K562 (cell line): ENCODE measurements around the gene RNF213. TPM values are rescaled to one million over a fixed set of nuclear protein-coding genes. Genes with fewer than 3 reads are reported as not detected.

Experiments used
- CCNT2 ChIP-seq: IDR thresholded peaks from 2 replicates; pipeline ENCODE4 v1.6.1; 2011; ENCODE audit warnings: borderline replicate concordance, low read depth, mild to moderate bottlenecking, moderate library complexity, mixed read lengths, low read length; ENCODE audit not compliant: insufficient read length; ENCODE audit errors: extremely low read depth
- CTBP1 ChIP-seq: fragments of 450-650 bp; IDR thresholded peaks from 2 replicates; pipeline ENCODE4 v1.6.1; 2016; ENCODE audit warnings: borderline replicate concordance
- CXXC5 ChIP-seq: fragments of 250-450 bp; sonication (Bioruptor Pico); IDR thresholded peaks from 2 replicates; pipeline ENCODE4 v1.8.0; 2022; ENCODE audit warnings: inconsistent platforms, mild to moderate bottlenecking, moderate library complexity
- ETV5 ChIP-seq: sonication (generic); formaldehyde crosslinking; IDR thresholded peaks from 2 replicates; pipeline ENCODE4 v1.4.0; 2020; ENCODE audit warnings: low read depth, mild to moderate bottlenecking, missing genetic modification reagents
- GATAD2B ChIP-seq: fragments of 450-650 bp; IDR thresholded peaks from 2 replicates; pipeline ENCODE4 v1.6.1; 2017; ENCODE audit warnings: mild to moderate bottlenecking, borderline replicate concordance
- HDAC3 ChIP-seq: fragments of 450-650 bp; IDR thresholded peaks from 2 replicates; pipeline ENCODE4 v1.6.1; 2018; ENCODE audit warnings: borderline replicate concordance, mild to moderate bottlenecking, moderate library complexity; ENCODE audit not compliant: partially characterized antibody
- HNRNPK ChIP-seq: fragments of 200-400 bp; formaldehyde crosslinking; IDR thresholded peaks from one replicate; pipeline ENCODE4 v1.6.1; 2018; ENCODE audit warnings: mild to moderate bottlenecking, low read depth, low read length; ENCODE audit not compliant: poor library complexity, severe bottlenecking
- KLF6 ChIP-seq: fragments of 250-450 bp; sonication (Bioruptor Pico); IDR thresholded peaks from 2 replicates; pipeline ENCODE4 v1.4.0; 2020; ENCODE audit warnings: mild to moderate bottlenecking, moderate library complexity, borderline replicate concordance
- NRF1 ChIP-seq, 2 experiments: fragments of 450-650 bp; IDR thresholded peaks in 1 of 2; conservative IDR thresholded peaks in 1 of 2; 2 replicates each; pipeline ENCODE4 v1.6.1; 2014; ENCODE audit warnings: mild to moderate bottlenecking in 2 of 2
- PHF8 ChIP-seq: fragments of 200-600 bp; sonication (generic); IDR thresholded peaks from 2 replicates; pipeline ENCODE4 v1.6.1; 2012; ENCODE audit warnings: mixed run types, mild to moderate bottlenecking, inconsistent platforms, low read length, moderate library complexity, borderline replicate concordance
- RAD51 ChIP-seq: fragments of 450-650 bp; IDR thresholded peaks from 2 replicates; pipeline ENCODE4 v1.7.1; 2016; ENCODE audit warnings: low read depth, mild to moderate bottlenecking, borderline replicate concordance
- RB1 ChIP-seq: fragments of 450-650 bp; IDR thresholded peaks from 2 replicates; pipeline ENCODE4 v1.6.1; 2017; ENCODE audit warnings: low read depth, mild to moderate bottlenecking
- TAF15 ChIP-seq: fragments of 200-400 bp; formaldehyde crosslinking; IDR thresholded peaks from 2 replicates; pipeline ENCODE4 v1.6.1; 2017; ENCODE audit warnings: mild to moderate bottlenecking, low read depth, low read length, moderate library complexity
- ZKSCAN3 ChIP-seq: fragments of 250-450 bp; sonication (Bioruptor Pico); IDR thresholded peaks from 2 replicates; pipeline ENCODE4 v1.4.0; 2020
- ZNF699 ChIP-seq: fragments of 250-450 bp; sonication (Bioruptor Pico); IDR thresholded peaks from 2 replicates; pipeline ENCODE4 v1.8.0; 2021; ENCODE audit warnings: mild to moderate bottlenecking, moderate library complexity; ENCODE audit not compliant: insufficient replicate concordance
- polyA plus RNA-seq, 8 experiments: library from polyadenylated mRNA; depleted of rRNA in 4 of 8; stranded (reverse) in 5 of 8; unstranded in 3 of 8; fragments of >200 nt; fragmentation: Nextera tagmentation in 2 of 8; fragmentation: Illumina TruSeq in 1 of 8; extraction: Ambion mirVana in 2 of 8; extraction: Trizol in 1 of 8; gene quantifications; 2 replicates each; pipeline versions ENCODE4 v1.2.1 to v1.2.3, GENCODE V29; 2011 to 2014; ENCODE audit warnings: inconsistent platforms in 1 of 8, missing spikeins in 1 of 8
- total RNA-seq, 7 experiments: library from RNA; depleted of rRNA in 6 of 7; stranded (reverse); fragments of >200 nt in 6 of 7; fragmentation: Illumina TruSeq in 2 of 7; extraction: Trizol in 2 of 7; gene quantifications; 2 replicates each; pipeline versions ENCODE4 v1.2.1 to v1.2.3, GENCODE V29; 2011 to 2021; ENCODE audit warnings: low replicate concordance in 1 of 7
- TF ChIP-seq, protein P1 (sequence below): fragments of 250-450 bp; sonication (Bioruptor Pico); IDR thresholded peaks from 2 replicates; pipeline ENCODE4 v1.4.0; 2020
- TF ChIP-seq, protein P2 (sequence below), 2 experiments: fragments of 200-800 bp in 1 of 2; sonication (Bioruptor generic) in 1 of 2; sonication (generic) in 1 of 2; formaldehyde crosslinking in 1 of 2; IDR thresholded peaks in 1 of 2; conservative IDR thresholded peaks in 1 of 2; 2 replicates each; pipeline versions ENCODE4 v1.5.0 to v1.6.1; 2016 to 2020; ENCODE audit warnings: missing compliant biosample characterization in 1 of 2, missing genetic modification characterization in 1 of 2, missing genetic modification reagents in 1 of 2
- TF ChIP-seq, protein P3 (sequence below): fragments of 250-450 bp; sonication (Bioruptor Pico); IDR thresholded peaks from 2 replicates; pipeline ENCODE4 v1.9.0; 2021; ENCODE audit warnings: mild to moderate bottlenecking, inconsistent platforms

The RNF213 gene
- total and polyA plus RNA-seq, 9 of the 15 experiments (the other 6 are each of a cell fraction or from before 2014, with no cell fraction given): 5.3 to 33.6 (median 17.9) TPM

DNA sequence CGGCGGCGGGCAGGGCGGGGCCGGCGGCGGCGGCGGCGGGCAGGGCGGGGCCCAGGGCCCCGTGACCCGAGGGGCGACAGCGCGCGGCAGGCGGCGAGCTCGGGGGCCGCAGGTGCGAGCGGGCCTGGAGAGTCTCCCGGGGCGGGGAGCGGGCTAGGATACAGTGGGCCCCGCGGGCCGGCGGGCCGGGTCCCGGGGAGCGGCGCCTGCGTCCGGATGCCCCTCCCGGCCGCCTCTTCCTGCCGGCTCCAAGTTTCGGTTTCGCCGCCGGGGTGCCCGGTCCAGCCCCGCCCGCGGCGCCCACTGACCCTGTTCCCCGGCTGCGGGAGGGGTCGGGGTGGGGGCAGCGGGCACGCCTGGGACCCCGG is at the start of gene RNF213 (continued):
- TF ChIP-seq, protein P1, sequence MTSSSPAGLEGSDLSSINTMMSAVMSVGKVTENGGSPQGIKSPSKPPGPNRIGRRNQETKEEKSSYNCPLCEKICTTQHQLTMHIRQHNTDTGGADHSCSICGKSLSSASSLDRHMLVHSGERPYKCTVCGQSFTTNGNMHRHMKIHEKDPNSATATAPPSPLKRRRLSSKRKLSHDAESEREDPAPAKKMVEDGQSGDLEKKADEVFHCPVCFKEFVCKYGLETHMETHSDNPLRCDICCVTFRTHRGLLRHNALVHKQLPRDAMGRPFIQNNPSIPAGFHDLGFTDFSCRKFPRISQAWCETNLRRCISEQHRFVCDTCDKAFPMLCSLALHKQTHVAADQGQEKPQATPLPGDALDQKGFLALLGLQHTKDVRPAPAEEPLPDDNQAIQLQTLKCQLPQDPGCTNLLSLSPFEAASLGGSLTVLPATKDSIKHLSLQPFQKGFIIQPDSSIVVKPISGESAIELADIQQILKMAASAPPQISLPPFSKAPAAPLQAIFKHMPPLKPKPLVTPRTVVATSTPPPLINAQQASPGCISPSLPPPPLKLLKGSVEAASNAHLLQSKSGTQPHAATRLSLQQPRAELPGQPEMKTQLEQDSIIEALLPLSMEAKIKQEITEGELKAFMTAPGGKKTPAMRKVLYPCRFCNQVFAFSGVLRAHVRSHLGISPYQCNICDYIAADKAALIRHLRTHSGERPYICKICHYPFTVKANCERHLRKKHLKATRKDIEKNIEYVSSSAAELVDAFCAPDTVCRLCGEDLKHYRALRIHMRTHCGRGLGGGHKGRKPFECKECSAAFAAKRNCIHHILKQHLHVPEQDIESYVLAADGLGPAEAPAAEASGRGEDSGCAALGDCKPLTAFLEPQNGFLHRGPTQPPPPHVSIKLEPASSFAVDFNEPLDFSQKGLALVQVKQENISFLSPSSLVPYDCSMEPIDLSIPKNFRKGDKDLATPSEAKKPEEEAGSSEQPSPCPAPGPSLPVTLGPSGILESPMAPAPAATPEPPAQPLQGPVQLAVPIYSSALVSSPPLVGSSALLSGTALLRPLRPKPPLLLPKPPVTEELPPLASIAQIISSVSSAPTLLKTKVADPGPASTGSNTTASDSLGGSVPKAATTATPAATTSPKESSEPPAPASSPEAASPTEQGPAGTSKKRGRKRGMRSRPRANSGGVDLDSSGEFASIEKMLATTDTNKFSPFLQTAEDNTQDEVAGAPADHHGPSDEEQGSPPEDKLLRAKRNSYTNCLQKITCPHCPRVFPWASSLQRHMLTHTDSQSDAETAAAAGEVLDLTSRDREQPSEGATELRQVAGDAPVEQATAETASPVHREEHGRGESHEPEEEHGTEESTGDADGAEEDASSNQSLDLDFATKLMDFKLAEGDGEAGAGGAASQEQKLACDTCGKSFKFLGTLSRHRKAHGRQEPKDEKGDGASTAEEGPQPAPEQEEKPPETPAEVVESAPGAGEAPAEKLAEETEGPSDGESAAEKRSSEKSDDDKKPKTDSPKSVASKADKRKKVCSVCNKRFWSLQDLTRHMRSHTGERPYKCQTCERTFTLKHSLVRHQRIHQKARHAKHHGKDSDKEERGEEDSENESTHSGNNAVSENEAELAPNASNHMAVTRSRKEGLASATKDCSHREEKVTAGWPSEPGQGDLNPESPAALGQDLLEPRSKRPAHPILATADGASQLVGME (CRISPR knock-in tag): 0 out of 2 replicates have a peak, but pooled peaks have one; percentile 50
- TF ChIP-seq NRF1 (conservative IDR thresholded peaks at IDR 0.05 in 1 of 2, IDR thresholded peaks at IDR 0.05 in 1 of 2) (peak in 1 of 2 experiments; percentile 20; a peak in 2 of 4 replicates), KLF6 (no peak), HNRNPK (no peak), CXXC5 (peak; percentile 35), HDAC3 (no peak), TAF15 (no peak), PHF8 (peak; percentile 38; the same call in 1 of the 2 replicates), GATAD2B (0 out of 2 replicates have a peak, but pooled peaks have one; percentile 73), CCNT2 (peak; percentile 50), ETV5 (CRISPR knock-in tag) (no peak), RB1 (peak; percentile 50; the same call in 1 of the 2 replicates), ZKSCAN3 (CRISPR knock-in tag) (no peak), CTBP1 (no peak), ZNF699 (no peak), RAD51 (no peak)
- TF ChIP-seq, protein P2, sequence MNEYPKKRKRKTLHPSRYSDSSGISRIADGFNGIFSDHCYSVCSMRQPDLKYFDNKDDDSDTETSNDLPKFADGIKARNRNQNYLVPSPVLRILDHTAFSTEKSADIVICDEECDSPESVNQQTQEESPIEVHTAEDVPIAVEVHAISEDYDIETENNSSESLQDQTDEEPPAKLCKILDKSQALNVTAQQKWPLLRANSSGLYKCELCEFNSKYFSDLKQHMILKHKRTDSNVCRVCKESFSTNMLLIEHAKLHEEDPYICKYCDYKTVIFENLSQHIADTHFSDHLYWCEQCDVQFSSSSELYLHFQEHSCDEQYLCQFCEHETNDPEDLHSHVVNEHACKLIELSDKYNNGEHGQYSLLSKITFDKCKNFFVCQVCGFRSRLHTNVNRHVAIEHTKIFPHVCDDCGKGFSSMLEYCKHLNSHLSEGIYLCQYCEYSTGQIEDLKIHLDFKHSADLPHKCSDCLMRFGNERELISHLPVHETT (CRISPR knock-in tag; conservative IDR thresholded peaks at IDR 0.05 in 1 of 2, IDR thresholded peaks at IDR 0.05 in 1 of 2): peak in 1 of 2 experiments; percentile 86; a peak in 2 of 4 replicates
- TF ChIP-seq, protein P3, sequence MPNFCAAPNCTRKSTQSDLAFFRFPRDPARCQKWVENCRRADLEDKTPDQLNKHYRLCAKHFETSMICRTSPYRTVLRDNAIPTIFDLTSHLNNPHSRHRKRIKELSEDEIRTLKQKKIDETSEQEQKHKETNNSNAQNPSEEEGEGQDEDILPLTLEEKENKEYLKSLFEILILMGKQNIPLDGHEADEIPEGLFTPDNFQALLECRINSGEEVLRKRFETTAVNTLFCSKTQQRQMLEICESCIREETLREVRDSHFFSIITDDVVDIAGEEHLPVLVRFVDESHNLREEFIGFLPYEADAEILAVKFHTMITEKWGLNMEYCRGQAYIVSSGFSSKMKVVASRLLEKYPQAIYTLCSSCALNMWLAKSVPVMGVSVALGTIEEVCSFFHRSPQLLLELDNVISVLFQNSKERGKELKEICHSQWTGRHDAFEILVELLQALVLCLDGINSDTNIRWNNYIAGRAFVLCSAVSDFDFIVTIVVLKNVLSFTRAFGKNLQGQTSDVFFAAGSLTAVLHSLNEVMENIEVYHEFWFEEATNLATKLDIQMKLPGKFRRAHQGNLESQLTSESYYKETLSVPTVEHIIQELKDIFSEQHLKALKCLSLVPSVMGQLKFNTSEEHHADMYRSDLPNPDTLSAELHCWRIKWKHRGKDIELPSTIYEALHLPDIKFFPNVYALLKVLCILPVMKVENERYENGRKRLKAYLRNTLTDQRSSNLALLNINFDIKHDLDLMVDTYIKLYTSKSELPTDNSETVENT (CRISPR knock-in tag): 0 out of 2 replicates have a peak, but pooled peaks have one; percentile 33
